Peyer's patch (tissue), 4 donors: ENCODE data around the gene FUT3. TPM values are rescaled to one million over a fixed set of nuclear protein-coding genes. Genes with fewer than 3 reads are reported as not detected.
A peak's percentile ranks its signal among the peaks of the same experiment; 100 is the strongest.
"Not testable (repeated sequence)": the region's sequence is repeated elsewhere in the genome, so short reads cannot be mapped to it uniquely, and the experiment has no call there.

Experiments
- DNase-seq, 3 donors: peaks; one replicate each; pipeline ENCODE4 v3.0.0-alpha.2; 2017 to 2019
- H3K27ac ChIP-seq, 4 donors: fragments of 200-600 bp; sonication (generic); one replicate each; pipeline ENCODE4 v1.5.1; 2016 to 2019
- H3K27me3 ChIP-seq, 2 donors: fragments of 200-600 bp; sonication (generic); one replicate each; pipeline ENCODE4 v1.5.1; 2019
- H3K36me3 ChIP-seq, 3 donors: fragments of 200-600 bp; sonication (generic); one replicate each; pipeline ENCODE4 v1.5.1; 2016 to 2019
- H3K4me1 ChIP-seq, 4 donors: fragments of 200-600 bp; sonication (generic); one replicate each; pipeline ENCODE4 v1.5.1; 2016 to 2019
- H3K4me3 ChIP-seq, 4 donors: fragments of 200-600 bp; sonication (generic); 1 replicate in 3 of 4; 2 replicates in 1 of 4; pipeline ENCODE4 v1.5.1; 2016 to 2019; ENCODE audit warnings: mild to moderate bottlenecking in 1 of 4
- H3K9me3 ChIP-seq, 4 donors: fragments of 200-600 bp; sonication (generic); one replicate each; pipeline ENCODE4 v1.5.1; 2016 to 2019; ENCODE audit warnings: mild to moderate bottlenecking in 1 of 4
- POLR2A ChIP-seq, 2 donors: fragments of 450-650 bp; IDR thresholded peaks; one replicate each; pipeline ENCODE4 v1.5.1; 2017; ENCODE audit warnings: antibody characterized with exemption in 2 of 2, mild to moderate bottlenecking in 2 of 2, moderate library complexity in 2 of 2
- total RNA-seq, 4 donors: library from RNA; depleted of rRNA; stranded (reverse); fragments of >200 nt; gene quantifications; one replicate each; pipeline ENCODE4 v1.1.0, GENCODE V29; 2016
- TF ChIP-seq, protein P1 (sequence below), 6 experiments: fragments of 450-650 bp in 4 of 6; fragments of 200-600 bp in 2 of 6; sonication (generic) in 1 of 6; IDR thresholded peaks; one replicate each; pipeline ENCODE4 v1.5.1; 2017 to 2019; ENCODE audit warnings: antibody characterized with exemption in 6 of 6, mild to moderate bottlenecking in 3 of 6, moderate library complexity in 1 of 6

FUT3 gene
- total RNA-seq, 4 donors from 2014 or later, result 37.1 to 207 (median 155) TPM

DNA sequence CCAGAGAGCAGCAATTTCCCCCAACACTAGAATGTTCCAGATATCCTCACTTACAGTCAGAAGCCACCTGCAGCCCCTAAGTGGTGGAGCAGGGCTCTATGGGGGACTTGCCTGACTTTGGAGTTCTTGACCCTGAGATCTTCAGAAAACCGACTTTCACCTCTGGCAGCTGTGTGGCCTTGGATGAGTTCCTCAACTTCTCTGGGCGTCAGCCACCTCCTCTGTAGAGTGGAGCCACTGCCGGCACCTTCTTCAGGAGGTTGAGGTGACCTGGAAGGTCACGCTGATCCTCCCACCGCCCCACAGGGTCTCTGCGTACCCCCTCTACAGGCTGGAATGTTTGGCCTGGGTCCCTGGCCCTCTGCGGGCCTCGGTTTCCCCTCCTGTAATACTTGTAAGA is 26.2 kb upstream of the FUT3 start:
- H3K9me3 ChIP-seq, result no peaks in the 10 kb centered on the region
- TF ChIP-seq, protein P1, sequence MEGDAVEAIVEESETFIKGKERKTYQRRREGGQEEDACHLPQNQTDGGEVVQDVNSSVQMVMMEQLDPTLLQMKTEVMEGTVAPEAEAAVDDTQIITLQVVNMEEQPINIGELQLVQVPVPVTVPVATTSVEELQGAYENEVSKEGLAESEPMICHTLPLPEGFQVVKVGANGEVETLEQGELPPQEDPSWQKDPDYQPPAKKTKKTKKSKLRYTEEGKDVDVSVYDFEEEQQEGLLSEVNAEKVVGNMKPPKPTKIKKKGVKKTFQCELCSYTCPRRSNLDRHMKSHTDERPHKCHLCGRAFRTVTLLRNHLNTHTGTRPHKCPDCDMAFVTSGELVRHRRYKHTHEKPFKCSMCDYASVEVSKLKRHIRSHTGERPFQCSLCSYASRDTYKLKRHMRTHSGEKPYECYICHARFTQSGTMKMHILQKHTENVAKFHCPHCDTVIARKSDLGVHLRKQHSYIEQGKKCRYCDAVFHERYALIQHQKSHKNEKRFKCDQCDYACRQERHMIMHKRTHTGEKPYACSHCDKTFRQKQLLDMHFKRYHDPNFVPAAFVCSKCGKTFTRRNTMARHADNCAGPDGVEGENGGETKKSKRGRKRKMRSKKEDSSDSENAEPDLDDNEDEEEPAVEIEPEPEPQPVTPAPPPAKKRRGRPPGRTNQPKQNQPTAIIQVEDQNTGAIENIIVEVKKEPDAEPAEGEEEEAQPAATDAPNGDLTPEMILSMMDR (IDR thresholded peaks at IDR 0.05), result no peak
- no peak for TF ChIP-seq POLR2A (IDR thresholded peaks at IDR 0.05)
- H3K36me3 ChIP-seq, result no peaks in the 10 kb centered on the region
- no peak for DNase-seq
- H3K4me3 ChIP-seq, result no peak overlapping the region
- H3K4me1 ChIP-seq, result peaks cover 0 to 13% (median 0%) of the 10 kb centered on the region in 4 donors
- H3K27ac ChIP-seq, result no peak overlapping the region
- no peaks in the 10 kb centered on the region for H3K27me3 ChIP-seq

DNA sequence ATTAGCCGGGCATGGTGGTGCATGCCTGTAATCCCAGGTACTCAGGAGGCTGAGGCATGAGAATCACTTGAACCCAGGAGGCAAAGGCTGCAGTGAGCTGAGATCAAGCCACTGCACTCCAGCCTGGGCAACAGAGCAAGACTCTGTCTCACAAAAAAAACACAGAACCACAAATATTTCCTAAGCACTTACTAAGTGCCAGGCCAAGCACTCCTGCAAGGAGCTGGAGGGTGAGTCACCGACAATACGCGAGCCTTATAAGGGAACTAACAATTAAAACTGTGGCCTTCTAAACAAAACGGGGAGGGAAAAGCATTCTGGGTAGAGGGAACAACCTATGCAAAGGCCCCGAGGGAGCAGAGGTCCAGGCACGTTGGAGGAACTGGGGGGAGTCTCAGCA is 23.2 kb upstream of the FUT3 start:
- not testable (repeated sequence) for H3K4me3 ChIP-seq, H3K9me3 ChIP-seq, H3K4me1 ChIP-seq, H3K27me3 ChIP-seq, H3K36me3 ChIP-seq, H3K27ac ChIP-seq, DNase-seq

DNA sequence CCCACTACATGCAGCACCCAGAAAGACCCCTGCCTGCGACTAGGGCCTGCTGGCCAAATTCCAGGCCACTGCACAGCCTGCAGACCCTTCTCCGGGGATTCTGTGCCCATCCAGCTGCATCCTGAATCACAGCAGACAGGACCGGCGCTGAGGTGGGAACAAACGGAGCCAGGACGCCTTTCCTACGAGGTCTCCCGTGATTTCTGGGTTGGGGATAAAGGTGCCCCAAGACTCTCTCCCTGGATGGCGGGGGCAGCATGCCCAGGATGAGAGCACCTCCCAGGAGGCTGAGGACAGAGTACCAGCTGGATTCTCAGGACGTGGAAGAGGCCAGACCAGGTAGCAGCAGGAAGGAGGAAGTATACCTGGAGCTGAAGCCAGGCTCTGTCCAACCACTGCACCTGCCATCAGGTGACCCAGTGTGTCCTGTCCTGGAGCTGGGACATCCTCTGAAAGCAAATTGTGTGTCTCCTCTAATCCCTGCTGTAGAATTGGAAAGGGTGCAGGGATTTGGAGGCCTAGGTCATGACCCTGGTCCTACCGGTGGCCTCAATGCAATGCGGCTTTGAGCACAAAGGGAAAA is 22.5 kb upstream of the FUT3 start:
- Histone ChIP-seq H3K36me3 (no peaks in the 10 kb centered on the region), H3K4me1 (no peaks in the 10 kb centered on the region), H3K27ac (peak overlapping the region in 1 of 4 donors; percentile 46), H3K9me3 (no peaks in the 10 kb centered on the region), H3K4me3 (no peak overlapping the region), H3K27me3 (no peaks in the 10 kb centered on the region)
- TF ChIP-seq, protein P1 (IDR thresholded peaks at IDR 0.05), result no peak
- TF ChIP-seq POLR2A (IDR thresholded peaks at IDR 0.05), result no peak
- DNase-seq, result no peak

DNA sequence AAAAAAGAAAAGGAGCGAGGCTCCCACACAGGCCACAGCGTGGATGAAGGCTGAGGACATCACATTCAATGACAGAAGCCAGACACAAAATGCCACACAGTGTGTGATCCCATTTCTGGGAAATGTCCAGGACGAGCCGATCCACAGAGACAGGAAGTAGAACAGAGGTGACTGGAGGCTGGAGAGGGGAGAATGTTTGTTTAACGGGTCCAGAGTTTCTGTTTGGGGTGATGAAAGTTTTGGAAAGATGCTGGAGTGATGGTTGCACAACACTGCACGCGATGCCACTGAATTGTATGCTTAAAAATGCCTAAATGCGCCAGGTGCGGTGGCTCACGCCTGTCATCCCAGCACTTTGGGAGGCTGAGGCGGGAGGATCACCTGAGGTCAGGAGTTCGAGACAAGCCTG is 19.7 kb upstream of the FUT3 start:
- DNase-seq, result no peak
- H3K9me3 ChIP-seq, result no peaks in the 10 kb centered on the region
- H3K27ac ChIP-seq, result no peak overlapping the region
- no peak overlapping the region for H3K4me3 ChIP-seq
- TF ChIP-seq, protein P1 (IDR thresholded peaks at IDR 0.05), result no peak
- no peak for TF ChIP-seq POLR2A (IDR thresholded peaks at IDR 0.05)
- no peaks in the 10 kb centered on the region for H3K36me3 ChIP-seq
- H3K4me1 ChIP-seq, result no peaks in the 10 kb centered on the region
- H3K27me3 ChIP-seq, result no peaks in the 10 kb centered on the region

DNA sequence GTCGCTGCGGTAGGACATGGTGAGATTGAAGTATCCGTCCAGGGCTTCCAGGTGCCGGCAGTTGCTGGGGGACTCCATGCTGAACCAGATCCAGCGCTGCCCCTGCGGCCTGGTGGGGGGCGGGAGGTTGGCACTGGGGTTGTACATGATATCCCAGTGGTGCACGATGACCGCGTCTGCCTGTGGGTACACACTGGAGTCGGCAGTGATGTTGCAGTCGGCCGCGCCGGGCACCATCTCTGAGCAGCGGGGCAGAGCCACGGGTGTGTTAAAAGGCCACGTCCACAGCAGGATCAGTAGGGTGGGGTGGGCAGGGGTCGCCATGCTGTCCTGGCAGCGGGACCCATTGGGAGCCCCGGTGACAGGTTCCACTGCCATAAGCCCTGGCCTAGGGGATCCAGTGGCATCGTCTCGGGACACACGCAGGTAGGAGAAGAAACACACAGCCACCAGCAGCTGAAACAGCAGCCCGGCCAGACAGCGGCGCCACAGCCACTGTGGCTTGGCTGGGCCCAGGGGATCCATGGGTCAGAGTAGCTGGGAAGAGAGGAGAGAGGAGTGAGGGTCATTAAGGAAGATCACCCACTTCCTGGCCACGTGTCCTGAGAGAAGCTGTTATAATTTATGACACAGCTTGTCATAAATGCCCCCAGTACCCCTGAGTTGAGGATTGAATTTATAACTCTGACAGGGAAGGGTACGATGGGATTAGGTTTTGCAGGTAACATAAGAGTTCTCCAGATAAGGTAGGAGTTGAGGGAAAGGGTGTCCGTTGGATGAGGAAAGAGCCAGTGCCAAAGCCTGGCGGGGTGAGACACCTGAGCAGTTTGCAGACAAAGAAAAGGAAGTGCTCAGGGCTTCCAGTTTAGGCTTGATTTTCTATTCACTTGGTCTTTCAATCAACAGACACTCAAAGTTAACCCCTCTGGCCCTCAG is 16.2 kb upstream of the FUT3 start:
- TF ChIP-seq POLR2A (IDR thresholded peaks at IDR 0.05), result no peak
- TF ChIP-seq, protein P1 (IDR thresholded peaks at IDR 0.05), result no peak
- no peak overlapping the region for H3K4me3 ChIP-seq
- H3K9me3 ChIP-seq, result no peaks in the 10 kb centered on the region
- H3K36me3 ChIP-seq, result no peaks in the 10 kb centered on the region
- H3K27me3 ChIP-seq, result no peaks in the 10 kb centered on the region
- no peak overlapping the region for H3K27ac ChIP-seq
- H3K4me1 ChIP-seq, result no peaks in the 10 kb centered on the region
- DNase-seq, result no peak

DNA sequence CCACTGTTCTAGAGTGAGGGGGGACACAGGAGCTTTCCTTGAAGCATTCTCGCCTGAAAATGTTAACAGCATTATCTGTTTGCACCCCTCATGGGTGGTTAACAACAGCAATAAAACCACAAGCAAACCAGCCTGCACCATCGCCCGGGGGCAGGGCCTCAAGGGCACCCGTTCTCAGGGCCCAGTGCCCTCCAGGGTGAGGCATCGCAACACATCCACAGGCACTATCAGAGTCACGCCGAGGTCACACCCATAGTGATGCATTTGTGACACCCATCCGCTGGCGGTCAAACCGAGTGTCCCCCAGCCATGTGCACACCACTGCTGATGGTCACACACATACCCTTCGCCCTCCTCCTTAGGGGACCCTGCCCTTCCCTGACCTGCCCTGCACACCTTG is 14.5 kb upstream of the FUT3 start:
- no peaks in the 10 kb centered on the region for H3K4me1 ChIP-seq
- no peak for TF ChIP-seq POLR2A (IDR thresholded peaks at IDR 0.05)
- TF ChIP-seq, protein P1 (IDR thresholded peaks at IDR 0.05), result no peak
- no peaks in the 10 kb centered on the region for H3K27me3 ChIP-seq
- no peak overlapping the region for H3K4me3 ChIP-seq
- H3K27ac ChIP-seq, result no peak overlapping the region
- H3K9me3 ChIP-seq, result no peaks in the 10 kb centered on the region
- no peak for DNase-seq
- H3K36me3 ChIP-seq, result no peaks in the 10 kb centered on the region
